Fibroblast of lung (primary cell): ENCODE results near the gene GHRH.

Experiments
- EZH2 ChIP-seq: IDR thresholded peaks from 2 replicates; pipeline ENCODE4 v1.5.1; 2012; ENCODE audit warnings: low read length, control low read depth, mild to moderate bottlenecking; ENCODE audit errors: missing control alignments
- TF ChIP-seq, protein P1 (sequence below), 2 donors: IDR thresholded peaks in 1 of 2; conservative IDR thresholded peaks in 1 of 2; 1 replicate in 1 of 2; 2 replicates in 1 of 2; pipeline ENCODE4 v1.5.1; 2011 to 2012; ENCODE audit warnings: low read length in 2 of 2, control low read depth in 1 of 2, inconsistent platforms in 1 of 2, low read depth in 1 of 2, mild to moderate bottlenecking in 1 of 2

DNA sequence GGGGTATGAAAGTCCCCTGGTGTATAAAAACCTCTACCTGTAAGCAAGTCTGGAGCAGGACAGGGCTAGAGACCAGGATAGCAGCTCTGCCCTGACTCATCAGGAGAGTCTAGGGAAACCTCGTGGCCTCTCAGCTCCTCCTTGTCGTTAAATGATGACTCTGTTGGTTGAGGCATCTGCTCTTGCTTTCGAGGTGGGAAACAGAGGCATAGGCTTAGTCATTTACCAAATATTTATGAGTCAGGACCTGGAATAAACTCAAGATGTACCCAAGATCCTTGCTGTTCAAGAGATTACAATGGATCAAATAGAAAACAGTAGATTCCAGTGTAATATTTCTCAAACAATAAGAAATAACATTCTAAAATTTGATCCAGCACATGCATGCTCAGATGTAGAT, 33.4 kb upstream of the GHRH start:
- TF ChIP-seq, protein P1, sequence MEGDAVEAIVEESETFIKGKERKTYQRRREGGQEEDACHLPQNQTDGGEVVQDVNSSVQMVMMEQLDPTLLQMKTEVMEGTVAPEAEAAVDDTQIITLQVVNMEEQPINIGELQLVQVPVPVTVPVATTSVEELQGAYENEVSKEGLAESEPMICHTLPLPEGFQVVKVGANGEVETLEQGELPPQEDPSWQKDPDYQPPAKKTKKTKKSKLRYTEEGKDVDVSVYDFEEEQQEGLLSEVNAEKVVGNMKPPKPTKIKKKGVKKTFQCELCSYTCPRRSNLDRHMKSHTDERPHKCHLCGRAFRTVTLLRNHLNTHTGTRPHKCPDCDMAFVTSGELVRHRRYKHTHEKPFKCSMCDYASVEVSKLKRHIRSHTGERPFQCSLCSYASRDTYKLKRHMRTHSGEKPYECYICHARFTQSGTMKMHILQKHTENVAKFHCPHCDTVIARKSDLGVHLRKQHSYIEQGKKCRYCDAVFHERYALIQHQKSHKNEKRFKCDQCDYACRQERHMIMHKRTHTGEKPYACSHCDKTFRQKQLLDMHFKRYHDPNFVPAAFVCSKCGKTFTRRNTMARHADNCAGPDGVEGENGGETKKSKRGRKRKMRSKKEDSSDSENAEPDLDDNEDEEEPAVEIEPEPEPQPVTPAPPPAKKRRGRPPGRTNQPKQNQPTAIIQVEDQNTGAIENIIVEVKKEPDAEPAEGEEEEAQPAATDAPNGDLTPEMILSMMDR (conservative IDR thresholded peaks at IDR 0.05 in 1 of 2, IDR thresholded peaks at IDR 0.05 in 1 of 2; ENCODE audit: low read depth in 1 of 2, low read length in 2 of 2) = no peak
- TF ChIP-seq EZH2 = no peak
